ENCODE measurements around the gene CRIP3. TPM values are rescaled to one million over a fixed set of nuclear protein-coding genes. Genes with fewer than 3 reads are reported as not detected.

The CRIP3 gene
- polyA plus RNA-seq, 3 donors, result 1.2 to 12.8 (median 1.6) TPM

- peak overlapping the region; percentile 81 for H3K4me2 ChIP-seq (replicated peaks; ENCODE audit: extremely low read depth, low read length, poor library complexity, severe bottlenecking)
- peaks cover 0 to 2% (median 0%) of the 10 kb centered on the region in 3 donors for H3K27me3 Mint-ChIP-seq (ENCODE audit: low read depth in 3 of 3)
- no peak for DNase-seq
- H3K27ac ChIP-seq (ENCODE audit: low read depth in 1 of 2, low read length in 2 of 2), result no peak overlapping the region
- H3K79me2 ChIP-seq (ENCODE audit: insufficient read depth, low read length), result no peaks in the 10 kb centered on the region
- peak overlapping the region in 3 of 7 donors; percentile 13 to 70 (median 66) for H3K27ac Mint-ChIP-seq
- no peaks in the 10 kb centered on the region for H3K36me3 Mint-ChIP-seq
- TF ChIP-seq, protein P1, sequence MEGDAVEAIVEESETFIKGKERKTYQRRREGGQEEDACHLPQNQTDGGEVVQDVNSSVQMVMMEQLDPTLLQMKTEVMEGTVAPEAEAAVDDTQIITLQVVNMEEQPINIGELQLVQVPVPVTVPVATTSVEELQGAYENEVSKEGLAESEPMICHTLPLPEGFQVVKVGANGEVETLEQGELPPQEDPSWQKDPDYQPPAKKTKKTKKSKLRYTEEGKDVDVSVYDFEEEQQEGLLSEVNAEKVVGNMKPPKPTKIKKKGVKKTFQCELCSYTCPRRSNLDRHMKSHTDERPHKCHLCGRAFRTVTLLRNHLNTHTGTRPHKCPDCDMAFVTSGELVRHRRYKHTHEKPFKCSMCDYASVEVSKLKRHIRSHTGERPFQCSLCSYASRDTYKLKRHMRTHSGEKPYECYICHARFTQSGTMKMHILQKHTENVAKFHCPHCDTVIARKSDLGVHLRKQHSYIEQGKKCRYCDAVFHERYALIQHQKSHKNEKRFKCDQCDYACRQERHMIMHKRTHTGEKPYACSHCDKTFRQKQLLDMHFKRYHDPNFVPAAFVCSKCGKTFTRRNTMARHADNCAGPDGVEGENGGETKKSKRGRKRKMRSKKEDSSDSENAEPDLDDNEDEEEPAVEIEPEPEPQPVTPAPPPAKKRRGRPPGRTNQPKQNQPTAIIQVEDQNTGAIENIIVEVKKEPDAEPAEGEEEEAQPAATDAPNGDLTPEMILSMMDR (IDR thresholded peaks at IDR 0.05), result no peak
- peaks cover 59 to 65% of the 10 kb centered on the region in 2 donors for H3K4me1 ChIP-seq (ENCODE audit: control insufficient read depth in 1 of 2, insufficient read depth in 2 of 2, low read length in 2 of 2)
- no peaks in the 10 kb centered on the region for H3K27me3 ChIP-seq (ENCODE audit: control insufficient read depth in 2 of 2, insufficient read depth in 2 of 2, low read length in 2 of 2)
- H3K4me3 ChIP-seq (replicated peaks in 1 of 3; ENCODE audit: low read depth in 2 of 3, low read length in 3 of 3), result peak overlapping the region; percentile 24 to 73 (median 37)
- 38% methylated on average over 4 of the region's 9 CpGs for WGBS (ENCODE audit: insufficient coverage)
- H3K9ac ChIP-seq (ENCODE audit: insufficient read depth, low read length, poor library complexity, severe bottlenecking), result peak overlapping the region; percentile 5
- peaks cover 0 to 3% (median 0%) of the 10 kb centered on the region in 7 donors for H3K9me3 Mint-ChIP-seq
- peak overlapping the region; percentile 80 to 88 for H3K4me3 Mint-ChIP-seq
- no peaks in the 10 kb centered on the region for H3K9me3 ChIP-seq (replicated peaks in 1 of 2; ENCODE audit: control insufficient read depth in 1 of 2, insufficient read depth in 1 of 2, low read length in 2 of 2)
- peaks cover 61% of the 10 kb centered on the region for H3K4me1 Mint-ChIP-seq
- H2AFZ ChIP-seq (ENCODE audit: insufficient read depth, low read depth, low read length, poor library complexity, severe bottlenecking), result peak overlapping the region; percentile 66
- intact Hi-C loops (cut with micrococcal nuclease), result no loop called here
- H3K36me3 ChIP-seq (replicated peaks in 1 of 2; ENCODE audit: control insufficient read depth in 1 of 2, insufficient read depth in 2 of 2, low read length in 2 of 2), result no peaks in the 10 kb centered on the region
- no peaks in the 10 kb centered on the region for H4K20me1 ChIP-seq (ENCODE audit: insufficient read depth, low read length)
Measured at GRCh38 chr6:43308990-43309477, 408 bp upstream of the CRIP3 start.

DNA sequence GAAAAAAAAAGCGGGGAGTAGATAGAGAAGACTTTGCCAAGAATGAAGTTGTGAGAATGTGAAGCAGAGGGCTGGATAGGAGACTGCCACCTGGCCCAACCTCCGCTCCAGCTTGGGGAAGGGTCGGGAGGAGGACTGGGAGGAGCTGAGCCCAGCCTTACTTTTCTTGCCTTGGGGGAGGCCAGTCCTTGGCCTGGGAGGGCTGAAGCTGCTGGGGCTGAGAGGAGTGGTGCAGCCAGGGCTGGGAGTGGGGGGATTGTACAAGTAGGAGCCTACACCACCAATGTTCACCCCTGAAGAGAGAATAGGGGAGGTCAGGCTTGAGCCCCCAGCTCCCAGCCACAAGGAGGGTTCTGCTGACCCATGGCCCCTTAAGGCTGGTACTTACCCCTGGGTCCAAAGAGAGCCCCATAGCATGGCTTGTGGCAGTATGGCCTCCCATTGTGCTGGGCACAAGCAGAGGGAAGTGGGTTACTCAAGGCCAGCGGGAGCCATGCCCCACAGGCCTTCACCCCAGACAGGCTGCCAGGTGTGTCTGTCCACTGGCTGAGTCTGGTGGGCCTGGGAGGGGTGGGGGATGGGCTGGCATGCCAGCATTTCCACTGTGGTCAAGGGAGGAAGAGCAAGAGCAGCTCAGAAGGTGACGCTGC, 1.1 kb downstream of the CRIP3 start:
- Mint-ChIP-seq H3K9me3 (peaks cover 0 to 1% (median 0%) of the 10 kb centered on the region in 7 donors), H3K4me3 (peak overlapping the region in 1 of 2 donors; percentile 36), H3K27ac (no peak overlapping the region), H3K36me3 (no peaks in the 10 kb centered on the region), H3K4me1 (peaks cover 47% of the 10 kb centered on the region), H3K27me3 (ENCODE audit: low read depth in 3 of 3) (peaks cover 0 to 2% (median 0%) of the 10 kb centered on the region in 3 donors)
- H2AFZ ChIP-seq (ENCODE audit: insufficient read depth, low read depth, low read length, poor library complexity, severe bottlenecking), result no peak overlapping the region
- no peaks in the 10 kb centered on the region for H3K9me3 ChIP-seq (replicated peaks in 1 of 2; ENCODE audit: control insufficient read depth in 1 of 2, insufficient read depth in 1 of 2, low read length in 2 of 2)
- no peaks in the 10 kb centered on the region for H3K36me3 ChIP-seq (replicated peaks in 1 of 2; ENCODE audit: control insufficient read depth in 1 of 2, insufficient read depth in 2 of 2, low read length in 2 of 2)
- DNase-seq, result no peak
- intact Hi-C loops (cut with micrococcal nuclease), result no loop called here
- H4K20me1 ChIP-seq (ENCODE audit: insufficient read depth, low read length), result no peaks in the 10 kb centered on the region
- no peaks in the 10 kb centered on the region for H3K79me2 ChIP-seq (ENCODE audit: insufficient read depth, low read length)
- peaks cover 46 to 50% of the 10 kb centered on the region in 2 donors for H3K4me1 ChIP-seq (ENCODE audit: control insufficient read depth in 1 of 2, insufficient read depth in 2 of 2, low read length in 2 of 2)
- H3K27me3 ChIP-seq (ENCODE audit: control insufficient read depth in 2 of 2, insufficient read depth in 2 of 2, low read length in 2 of 2), result no peaks in the 10 kb centered on the region
- no peak overlapping the region for H3K9ac ChIP-seq (ENCODE audit: insufficient read depth, low read length, poor library complexity, severe bottlenecking)
- no peak overlapping the region for H3K27ac ChIP-seq (ENCODE audit: low read depth in 1 of 2, low read length in 2 of 2)
- WGBS (ENCODE audit: insufficient coverage), result 80% methylated on average over 3 of the region's 5 CpGs
- TF ChIP-seq, protein P1 (IDR thresholded peaks at IDR 0.05), result no peak
- H3K4me2 ChIP-seq (replicated peaks; ENCODE audit: extremely low read depth, low read length, poor library complexity, severe bottlenecking), result peak overlapping the region; percentile 81
- H3K4me3 ChIP-seq (replicated peaks in 1 of 3; ENCODE audit: low read depth in 2 of 3, low read length in 3 of 3), result peak overlapping the region in 1 of 3 experiments; percentile 73

All from CD14-positive monocyte (primary cell).